NCI-H146 treated with DMSO at 0.1 percent for 48 hours (cell line): ENCODE results near the gene ADGRL1.
"Not testable (repeated sequence)": the region's sequence is repeated elsewhere in the genome, so short reads cannot be mapped to it uniquely, and the experiment has no call there.

Experiments
- DNase-seq: peaks from one replicate; lab custom pipeline; 2025; ENCODE audit not compliant: unreplicated experiment; lab: John Stamatoyannopoulos, UW

Gene ADGRL1

GRCh38 chr19:14218620-14219330 lies 12.8 kb upstream of the ADGRL1 start:
- no peak for DNase-seq

GRCh38 chr19:14217886-14218285 lies 11.9 kb upstream of the ADGRL1 start:
- not testable (repeated sequence) for DNase-seq

GRCh38 chr19:14214580-14214979 lies 8.6 kb upstream of the ADGRL1 start:
- no peak for DNase-seq

- not testable (repeated sequence) for DNase-seq
Observed at GRCh38 chr19:14210182-14210581, 4.2 kb upstream of the ADGRL1 start.

- not testable (repeated sequence) for DNase-seq
Observed at GRCh38 chr19:14209401-14209800, 3.4 kb upstream of the ADGRL1 start.

GRCh38 chr19:14208496-14208895 lies 2.5 kb upstream of the ADGRL1 start:
- not testable (repeated sequence) for DNase-seq

GRCh38 chr19:14207796-14208195 lies 1.8 kb upstream of the ADGRL1 start:
- DNase-seq, result not testable (repeated sequence)

GRCh38 chr19:14206737-14207726 lies 1.1 kb upstream of the ADGRL1 start:
- DNase-seq, result peak; percentile 89

- DNase-seq, result not testable (repeated sequence)
Observed at GRCh38 chr19:14206308-14206707, 339 bp upstream of the ADGRL1 start.

GRCh38 chr19:14204676-14205451 lies 1.1 kb downstream of the ADGRL1 start:
- DNase-seq, result not testable (repeated sequence)

- not testable (repeated sequence) for DNase-seq
Observed at GRCh38 chr19:14204219-14204618, 1.8 kb downstream of the ADGRL1 start.

- not testable (repeated sequence) for DNase-seq
Observed at GRCh38 chr19:14203788-14204187, 2.2 kb downstream of the ADGRL1 start.

- DNase-seq, result no peak
Observed at GRCh38 chr19:14203177-14203576, 2.8 kb downstream of the ADGRL1 start.

GRCh38 chr19:14201481-14201880 lies 4.5 kb downstream of the ADGRL1 start:
- DNase-seq, result not testable (repeated sequence)

- not testable (repeated sequence) for DNase-seq
Observed at GRCh38 chr19:14200147-14200841, 5.7 kb downstream of the ADGRL1 start.

- no peak for DNase-seq
Observed at GRCh38 chr19:14198384-14199376, 7.3 kb downstream of the ADGRL1 start.

GRCh38 chr19:14197882-14198281 lies 8.1 kb downstream of the ADGRL1 start:
- no peak for DNase-seq

GRCh38 chr19:14197288-14197687 lies 8.7 kb downstream of the ADGRL1 start:
- DNase-seq, result not testable (repeated sequence)

- DNase-seq, result peak; percentile 3
Observed at GRCh38 chr19:14196105-14196504, 9.9 kb downstream of the ADGRL1 start.
